ENCODE data around the gene TRAK1.

TRAK1 gene

GRCh38 chr3:42235532-42235931 lies 144.4 kb downstream of the TRAK1 start:
- TF ChIP-seq GATA3 (IDR thresholded peaks at IDR 0.05; ENCODE audit: low read depth, low read length) (no peak), GATA2 (IDR thresholded peaks at IDR 0.05; ENCODE audit: low read depth, low read length) (no peak)

GRCh38 chr3:42236611-42237010 lies 145.5 kb downstream of the TRAK1 start:
- TF ChIP-seq GATA2 (IDR thresholded peaks at IDR 0.05; ENCODE audit: low read depth, low read length) (no peak), GATA3 (IDR thresholded peaks at IDR 0.05; ENCODE audit: low read depth, low read length) (no peak)

- TF ChIP-seq GATA3 (IDR thresholded peaks at IDR 0.05; ENCODE audit: low read depth, low read length) (no peak), GATA2 (IDR thresholded peaks at IDR 0.05; ENCODE audit: low read depth, low read length) (no peak)
Observed at GRCh38 chr3:42246091-42246490, 154.9 kb downstream of the TRAK1 start.

- TF ChIP-seq GATA3 (IDR thresholded peaks at IDR 0.05; ENCODE audit: low read depth, low read length) (no peak), GATA2 (IDR thresholded peaks at IDR 0.05; ENCODE audit: low read depth, low read length) (no peak)
Observed at GRCh38 chr3:42247576-42248027, 156.4 kb downstream of the TRAK1 start.

GRCh38 chr3:42250761-42251160 lies 159.6 kb downstream of the TRAK1 start:
- TF ChIP-seq GATA2 (IDR thresholded peaks at IDR 0.05; ENCODE audit: low read depth, low read length) = no peak
- no peak for TF ChIP-seq GATA3 (IDR thresholded peaks at IDR 0.05; ENCODE audit: low read depth, low read length)

- TF ChIP-seq GATA3 (IDR thresholded peaks at IDR 0.05; ENCODE audit: low read depth, low read length) (no peak), GATA2 (IDR thresholded peaks at IDR 0.05; ENCODE audit: low read depth, low read length) (no peak)
Observed at GRCh38 chr3:42254566-42254965, 163.4 kb downstream of the TRAK1 start.

GRCh38 chr3:42256135-42256819 lies 165.1 kb downstream of the TRAK1 start:
- no peak for TF ChIP-seq GATA2 (IDR thresholded peaks at IDR 0.05; ENCODE audit: low read depth, low read length)
- no peak for TF ChIP-seq GATA3 (IDR thresholded peaks at IDR 0.05; ENCODE audit: low read depth, low read length)

- TF ChIP-seq GATA2 (IDR thresholded peaks at IDR 0.05; ENCODE audit: low read depth, low read length) = no peak
- no peak for TF ChIP-seq GATA3 (IDR thresholded peaks at IDR 0.05; ENCODE audit: low read depth, low read length)
Observed at GRCh38 chr3:42257007-42257406, 165.8 kb downstream of the TRAK1 start.

GRCh38 chr3:42262525-42262924 lies 171.4 kb downstream of the TRAK1 start:
- no peak for TF ChIP-seq GATA2 (IDR thresholded peaks at IDR 0.05; ENCODE audit: low read depth, low read length)
- TF ChIP-seq GATA3 (IDR thresholded peaks at IDR 0.05; ENCODE audit: low read depth, low read length) = no peak

GRCh38 chr3:42263354-42264346 lies 172.5 kb downstream of the TRAK1 start:
- TF ChIP-seq GATA3 (IDR thresholded peaks at IDR 0.05; ENCODE audit: low read depth, low read length) (no peak), GATA2 (IDR thresholded peaks at IDR 0.05; ENCODE audit: low read depth, low read length) (no peak)

- TF ChIP-seq GATA2 (IDR thresholded peaks at IDR 0.05; ENCODE audit: low read depth, low read length) = no peak
- TF ChIP-seq GATA3 (IDR thresholded peaks at IDR 0.05; ENCODE audit: low read depth, low read length) = no peak
Observed at GRCh38 chr3:42264399-42265058, 173.4 kb downstream of the TRAK1 start.

GRCh38 chr3:42265059-42265991 lies 174.2 kb downstream of the TRAK1 start:
- TF ChIP-seq GATA3 (IDR thresholded peaks at IDR 0.05; ENCODE audit: low read depth, low read length) (no peak), GATA2 (IDR thresholded peaks at IDR 0.05; ENCODE audit: low read depth, low read length) (no peak)

- TF ChIP-seq GATA2 (IDR thresholded peaks at IDR 0.05; ENCODE audit: low read depth, low read length) = no peak
- no peak for TF ChIP-seq GATA3 (IDR thresholded peaks at IDR 0.05; ENCODE audit: low read depth, low read length)
Observed at GRCh38 chr3:42266085-42266484, 174.9 kb downstream of the TRAK1 start, which contains the start of gene CCK. Gene CCK, minus strand, starts transcription at chr3:42266185. Its CDS starts 2,555 bp downstream, at chr3:42263630.

Data from SH-SY5Y (cell line).